ENCODE results near the gene ARL14. TPM values are rescaled to one million over a fixed set of nuclear protein-coding genes. Genes with fewer than 3 reads are reported as not detected.

The ARL14 gene
- total and polyA plus RNA-seq, 2 donors (not counting 3 experiments of a cell fraction or from before 2014, with no cell fraction given), result not detected

GRCh38 chr3:160695003-160695402 is 18.0 kb downstream of the ARL14 start:
- DNase-seq (ENCODE audit: low read depth, low spot score), result no peak
- no peaks in the 10 kb centered on the region for H4K20me1 ChIP-seq (replicated peaks; ENCODE audit: control insufficient read depth, extremely low read depth, insufficient read depth, low read length)
- CTCF ChIA-PET, result no interaction called here
- TF ChIP-seq JUN (IDR thresholded peaks at IDR 0.05; ENCODE audit: borderline replicate concordance, insufficient read depth, insufficient read length, low read depth) (no peak), MAX (IDR thresholded peaks at IDR 0.05; ENCODE audit: insufficient read depth, insufficient read length) (no peak), FOS (IDR thresholded peaks at IDR 0.05; ENCODE audit: borderline replicate concordance, insufficient read depth, low read length) (no peak), POLR2A (IDR thresholded peaks at IDR 0.05; ENCODE audit: low read depth, low read length) (no peak), GATA2 (IDR thresholded peaks at IDR 0.05; ENCODE audit: insufficient read depth, insufficient read length, low read depth, low read length) (no peak), CTCF (IDR thresholded peaks at IDR 0.05; ENCODE audit: extremely low read depth in 1 of 2, insufficient read depth in 1 of 2, low read depth in 1 of 2, low read length in 2 of 2) (no peak), EZH2 (IDR thresholded peaks at IDR 0.05; ENCODE audit: borderline replicate concordance, low read depth, low read length, severe bottlenecking) (no peak), POLR2AphosphoS5 (IDR thresholded peaks at IDR 0.05; ENCODE audit: insufficient read depth, low read depth, low read length) (no peak), MYC (IDR thresholded peaks at IDR 0.05; ENCODE audit: low read depth, low read length) (no peak)
- H3K9ac ChIP-seq (replicated peaks; ENCODE audit: extremely low read depth, insufficient read depth, low read length), result no peak overlapping the region
- H3K4me1 ChIP-seq (ENCODE audit: control insufficient read depth, extremely low read depth, insufficient read depth, low read length), result peaks cover 13% of the 10 kb centered on the region
- H3K4me3 ChIP-seq (replicated peaks in 1 of 3; ENCODE audit: insufficient read depth in 1 of 3, low read depth in 1 of 3, low read length in 3 of 3), result no peak overlapping the region
- H3K79me2 ChIP-seq (ENCODE audit: control insufficient read depth, insufficient read depth, low read length), result no peaks in the 10 kb centered on the region
- H3K27me3 ChIP-seq (ENCODE audit: control insufficient read depth in 2 of 2, insufficient read depth in 2 of 2, low read length in 2 of 2), result no peaks in the 10 kb centered on the region
- no peak overlapping the region for H2AFZ ChIP-seq (ENCODE audit: low read depth, low read length)
- intact Hi-C loops (cut with micrococcal nuclease), result loop anchor here (5.0 kb wide), 2 partner anchors 527 to 722 kb away; partner anchors contain the start of gene NMD3
- FAIRE-seq, result no peak
- H3K36me3 ChIP-seq (ENCODE audit: control insufficient read depth in 2 of 2, extremely low read depth in 1 of 2, insufficient read depth in 2 of 2, low read length in 2 of 2), result no peaks in the 10 kb centered on the region
- H3K9me1 ChIP-seq (replicated peaks; ENCODE audit: control insufficient read depth, extremely low read depth, insufficient read depth, low read length), result no peaks in the 10 kb centered on the region
- H3K27ac ChIP-seq (ENCODE audit: insufficient read depth, low read depth, low read length), result no peak overlapping the region
- BruUV-seq (replicated peaks), result no TSS peak
- dilution Hi-C loops (cut with MboI; ENCODE audit: extremely low pct_ligation_motif_present, low sequenced_read_pairs), result no loop called here
- no peaks in the 10 kb centered on the region for H3K9me3 ChIP-seq (replicated peaks; ENCODE audit: control insufficient read depth, insufficient read depth, low read length)
- POLR2A ChIA-PET, result no interaction called here
- H3K4me2 ChIP-seq (ENCODE audit: insufficient read depth, low read length), result no peak overlapping the region
